HUES64 (cell line): ENCODE measurements around the gene ZXDC.

Experiments
- H3K27ac ChIP-seq: 2 replicates; pipeline ENCODE4 v1.7.0; 2013; ENCODE audit warnings: low read depth, low read length, inconsistent platforms
- H3K27me3 ChIP-seq: 2 replicates; pipeline ENCODE4 v1.6.1; 2013; ENCODE audit warnings: mild to moderate bottlenecking, low read length; ENCODE audit not compliant: insufficient read depth
- H3K36me3 ChIP-seq: 2 replicates; pipeline ENCODE4 v1.6.1; 2013; ENCODE audit warnings: mild to moderate bottlenecking, low read length; ENCODE audit not compliant: insufficient read depth
- H3K4me1 ChIP-seq: 2 replicates; pipeline ENCODE4 v1.6.1; 2013; ENCODE audit warnings: mild to moderate bottlenecking, low read length, moderate library complexity; ENCODE audit not compliant: insufficient read depth
- H3K4me3 ChIP-seq: 2 replicates; pipeline ENCODE4 v1.5.1; 2013; ENCODE audit warnings: mild to moderate bottlenecking, low read length, moderate library complexity
- H3K9ac ChIP-seq: 2 replicates; pipeline ENCODE4 v1.6.1; 2013; ENCODE audit warnings: mild to moderate bottlenecking, low read depth, low read length
- H3K9me3 ChIP-seq: 2 replicates; pipeline ENCODE4 v1.6.1; 2013; ENCODE audit warnings: low read depth, low read length; ENCODE audit not compliant: insufficient read depth
- WGBS: fragments of 150-250, 120-280 bp; methylation state at CpG from one replicate; pipeline ENCODE4 v1.1.7; 2013; ENCODE audit warnings: missing lambda C conversion rate; 5-methylcytosine and 5-hydroxymethylcytosine counted together

The ZXDC gene

DNA sequence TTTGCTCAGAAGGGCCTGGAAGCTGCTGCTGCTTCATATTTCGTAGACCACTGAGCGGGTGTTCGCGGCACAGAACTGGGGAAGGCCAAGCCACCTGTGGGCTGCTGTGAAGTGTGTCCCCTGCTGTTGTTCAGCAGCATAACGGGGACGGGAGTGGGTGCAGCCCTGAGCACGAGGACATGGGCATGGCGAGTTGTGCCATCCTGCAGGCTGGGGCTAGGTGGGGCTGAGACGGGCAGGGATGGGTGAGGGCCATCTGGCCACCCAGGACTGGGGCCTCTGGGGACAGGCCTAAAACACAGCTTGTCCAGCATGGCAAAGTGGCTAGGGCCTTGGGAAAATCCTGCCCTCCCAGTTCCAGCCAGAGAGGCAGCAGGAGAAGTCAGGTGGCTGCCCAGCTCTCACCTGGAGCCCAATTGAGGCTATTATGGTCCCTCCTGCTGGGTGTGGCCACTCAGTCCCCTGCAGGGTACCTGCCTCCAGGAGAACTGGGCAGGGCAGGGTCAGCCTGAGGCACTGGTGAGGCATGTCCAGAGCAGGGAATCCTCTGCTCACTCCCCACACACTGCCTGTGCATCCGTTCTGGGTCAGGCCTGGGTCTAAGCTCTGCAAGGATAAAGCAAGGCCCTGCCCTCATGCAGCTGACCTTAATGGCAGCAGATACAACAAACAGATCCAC, 51.5 kb downstream of the ZXDC start:
- Histone ChIP-seq H3K9me3 (peaks cover 10% of the 10 kb centered on the region; the same call in 1 of the 2 replicates), H3K4me1 (peaks cover 14% of the 10 kb centered on the region), H3K4me3 (no peak overlapping the region), H3K27ac (no peak overlapping the region), H3K27me3 (no peaks in the 10 kb centered on the region), H3K36me3 (no peaks in the 10 kb centered on the region), H3K9ac (no peak overlapping the region)
- 95% methylated on average over 10 of the region's 10 CpGs for WGBS

DNA sequence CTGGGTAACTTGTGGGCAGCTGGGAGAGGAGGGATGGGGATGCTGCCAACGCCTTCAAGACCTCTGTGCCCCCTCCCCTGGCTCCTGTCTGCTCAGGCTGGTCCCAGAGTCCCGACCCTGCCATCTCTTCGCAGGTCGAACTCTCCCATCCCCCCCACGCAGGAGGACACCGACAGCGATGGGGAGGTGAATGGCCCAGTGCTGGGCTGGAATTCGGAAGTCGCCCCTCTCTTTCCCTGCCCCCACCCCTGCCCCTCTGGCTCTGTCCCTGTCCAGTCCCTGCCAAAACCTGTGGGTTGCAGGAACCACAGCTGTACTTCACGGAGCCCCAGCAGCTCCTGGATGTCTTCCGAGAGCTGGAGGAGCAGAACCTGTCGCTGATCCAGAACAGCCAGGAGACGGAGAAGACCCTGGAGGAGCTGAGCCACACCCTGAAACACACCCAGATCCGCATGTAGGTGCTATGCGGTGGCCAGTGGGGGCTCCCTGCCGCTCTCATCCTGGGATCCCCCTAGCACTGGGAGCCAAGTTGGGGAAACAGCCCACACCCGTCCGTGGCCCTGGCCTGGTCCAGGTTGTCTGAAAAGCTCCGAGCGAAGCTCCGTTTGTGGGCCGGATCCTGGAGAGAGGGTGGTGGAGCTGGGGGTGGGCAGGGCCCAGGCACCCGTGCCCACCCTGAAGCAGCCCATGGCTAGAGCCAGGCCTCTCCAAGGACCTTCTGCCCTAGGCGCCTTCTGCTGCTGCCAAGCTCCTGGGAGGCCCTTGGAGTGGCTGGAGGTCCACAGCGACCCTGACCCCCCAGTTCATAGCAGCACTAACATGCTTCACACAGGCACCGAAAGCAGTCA, 52.3 kb downstream of the ZXDC start:
- 86% methylated on average over 25 of the region's 26 CpGs for WGBS
- peaks cover 10% of the 10 kb centered on the region; the same call in 1 of the 2 replicates for H3K9me3 ChIP-seq
- no peak overlapping the region for H3K9ac ChIP-seq
- no peaks in the 10 kb centered on the region for H3K27me3 ChIP-seq
- no peaks in the 10 kb centered on the region for H3K36me3 ChIP-seq
- no peak overlapping the region for H3K4me3 ChIP-seq
- H3K27ac ChIP-seq, result no peak overlapping the region
- H3K4me1 ChIP-seq, result peaks cover 15% of the 10 kb centered on the region

GRCh38 chr3:126422571-126423091, 53.1 kb downstream of the ZXDC start:
- no peak overlapping the region for H3K4me3 ChIP-seq
- peaks cover 15% of the 10 kb centered on the region for H3K4me1 ChIP-seq
- 86% methylated on average over 4 of the region's 4 CpGs for WGBS
- no peaks in the 10 kb centered on the region for H3K27me3 ChIP-seq
- H3K27ac ChIP-seq, result no peak overlapping the region
- H3K36me3 ChIP-seq, result no peaks in the 10 kb centered on the region
- no peak overlapping the region for H3K9ac ChIP-seq
- H3K9me3 ChIP-seq, result peaks cover 10% of the 10 kb centered on the region; the same call in 1 of the 2 replicates

- Histone ChIP-seq H3K4me1 (peaks cover 15% of the 10 kb centered on the region), H3K27me3 (no peaks in the 10 kb centered on the region), H3K9ac (no peak overlapping the region), H3K27ac (no peak overlapping the region), H3K4me3 (no peak overlapping the region), H3K36me3 (no peaks in the 10 kb centered on the region), H3K9me3 (peaks cover 10% of the 10 kb centered on the region; the same call in 1 of the 2 replicates)
- WGBS, result 88% methylated on average over 8 of the region's 8 CpGs
Measured at GRCh38 chr3:126422121-126422520, 53.6 kb downstream of the ZXDC start.

DNA sequence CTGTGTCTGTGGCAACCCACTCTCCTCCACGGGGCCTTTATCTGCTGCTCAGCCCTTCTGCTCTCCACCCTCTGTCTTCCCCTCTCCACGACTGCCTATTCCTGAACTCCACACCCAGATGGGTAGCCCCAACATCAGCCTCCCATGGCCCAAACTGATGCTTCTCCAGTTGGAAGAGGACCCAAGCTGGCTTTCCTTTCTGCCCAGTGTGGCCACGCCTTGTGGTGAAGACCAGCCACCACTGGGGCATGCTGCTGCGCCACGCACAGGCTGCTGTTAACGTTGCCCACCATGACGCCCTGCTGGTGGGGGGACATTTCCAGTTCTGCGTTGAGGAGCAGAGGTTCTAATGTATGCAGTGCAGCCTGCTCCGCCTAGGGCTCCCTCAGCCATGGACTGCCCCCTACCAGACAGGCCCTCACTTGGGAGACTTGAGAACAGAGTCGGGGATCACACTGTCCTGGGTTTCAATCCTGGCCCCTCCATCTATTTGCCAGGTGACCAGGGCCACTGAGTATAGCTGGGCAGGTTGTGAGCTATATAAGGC, 54.0 kb downstream of the ZXDC start:
- Histone ChIP-seq H3K9ac (no peak overlapping the region), H3K36me3 (no peaks in the 10 kb centered on the region), H3K9me3 (peaks cover 10% of the 10 kb centered on the region; the same call in 1 of the 2 replicates), H3K27me3 (no peaks in the 10 kb centered on the region), H3K4me1 (peaks cover 15% of the 10 kb centered on the region), H3K4me3 (no peak overlapping the region), H3K27ac (no peak overlapping the region)
- 91% methylated on average over 10 of the region's 10 CpGs for WGBS

DNA sequence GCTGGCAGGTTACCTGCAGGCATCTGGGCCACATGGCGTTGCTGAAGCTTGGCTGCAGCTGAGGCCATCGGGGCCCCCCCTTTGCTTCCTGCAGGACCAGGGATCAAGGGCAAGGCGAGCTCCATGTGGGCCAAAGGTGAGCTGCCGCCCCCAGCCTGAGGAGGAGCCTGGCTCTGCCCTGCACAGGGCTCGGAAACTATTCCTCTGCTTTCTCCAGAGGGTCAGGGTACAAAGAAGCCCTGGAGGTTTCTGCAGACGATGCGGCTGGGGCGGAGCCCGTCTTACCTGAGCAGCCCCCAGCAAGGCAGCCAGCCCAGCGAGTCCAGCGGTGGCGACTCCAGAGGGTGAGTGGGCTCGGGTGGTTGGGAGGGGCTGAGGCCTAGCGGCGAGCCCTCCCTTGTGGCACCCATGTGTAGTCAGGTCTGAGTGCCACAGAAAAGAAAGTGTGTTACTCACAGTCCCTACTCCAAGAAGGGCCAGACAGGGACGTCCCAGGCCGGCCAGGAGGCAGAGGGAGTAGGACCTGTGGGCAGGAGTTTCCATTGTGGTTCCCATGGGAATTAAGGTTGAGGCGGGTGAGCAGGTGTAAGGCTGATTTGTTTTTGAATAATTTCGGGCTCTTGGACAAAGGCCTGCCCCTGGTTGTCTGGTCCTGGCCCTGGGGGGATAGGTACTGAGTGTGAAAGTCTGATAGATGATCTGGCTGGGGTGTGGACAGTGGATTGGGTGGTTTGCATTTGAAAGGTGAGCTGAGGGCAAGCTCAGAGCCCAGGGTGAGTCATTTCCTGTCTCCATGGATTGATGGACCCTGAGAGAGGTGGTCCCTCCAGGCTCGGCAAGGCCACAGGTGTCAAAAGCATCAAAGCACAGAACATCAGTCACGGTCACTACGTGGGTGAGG, 55.6 kb downstream of the ZXDC start:
- H3K9me3 ChIP-seq, result no peaks in the 10 kb centered on the region
- no peak overlapping the region; the same call in 1 of the 2 replicates for H3K27ac ChIP-seq
- WGBS, result 60% methylated on average over 22 of the region's 22 CpGs
- no peak overlapping the region for H3K4me3 ChIP-seq
- peak overlapping the region; percentile 35; the same call in 1 of the 2 replicates for H3K9ac ChIP-seq
- H3K36me3 ChIP-seq, result no peaks in the 10 kb centered on the region
- no peaks in the 10 kb centered on the region for H3K27me3 ChIP-seq
- H3K4me1 ChIP-seq, result peaks cover 15% of the 10 kb centered on the region

- Histone ChIP-seq H3K27me3 (no peaks in the 10 kb centered on the region), H3K4me3 (no peak overlapping the region), H3K27ac (no peak overlapping the region; the same call in 1 of the 2 replicates), H3K4me1 (peaks cover 15% of the 10 kb centered on the region), H3K36me3 (no peaks in the 10 kb centered on the region), H3K9me3 (no peaks in the 10 kb centered on the region), H3K9ac (no peak overlapping the region)
- 97% methylated on average over 6 of the region's 6 CpGs for WGBS
Measured at GRCh38 chr3:126419151-126419703, 56.5 kb downstream of the ZXDC start.

DNA sequence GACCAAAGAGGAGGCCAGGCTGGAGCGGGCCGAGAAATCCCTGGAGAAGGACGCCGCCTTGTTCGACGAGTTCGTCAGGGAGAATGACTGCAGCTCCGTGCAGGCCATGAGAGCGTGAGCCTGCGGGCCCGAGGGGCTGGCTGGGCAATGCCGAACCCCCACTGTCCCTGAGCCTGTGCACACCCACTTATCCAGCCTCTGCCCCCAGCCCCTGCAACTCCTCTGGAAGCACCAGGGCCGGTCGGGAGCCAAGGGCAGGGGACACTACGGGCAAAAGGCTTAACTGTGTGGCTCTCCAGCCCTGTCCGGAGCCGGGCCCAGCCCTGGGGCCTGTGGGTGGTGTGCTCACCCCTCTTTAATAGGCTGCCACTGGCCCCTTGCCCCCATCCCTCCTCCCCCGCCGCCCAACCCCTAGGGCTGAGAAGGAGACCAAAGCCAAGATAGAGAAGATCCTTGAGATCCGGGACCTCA, 57.0 kb downstream of the ZXDC start:
- no peak overlapping the region for H3K27ac ChIP-seq
- H3K36me3 ChIP-seq, result no peaks in the 10 kb centered on the region
- no peak overlapping the region for H3K9ac ChIP-seq
- WGBS, result 90% methylated on average over 18 of the region's 20 CpGs
- peaks cover 15% of the 10 kb centered on the region for H3K4me1 ChIP-seq
- no peaks in the 10 kb centered on the region for H3K9me3 ChIP-seq
- H3K4me3 ChIP-seq, result no peak overlapping the region
- H3K27me3 ChIP-seq, result no peaks in the 10 kb centered on the region

DNA sequence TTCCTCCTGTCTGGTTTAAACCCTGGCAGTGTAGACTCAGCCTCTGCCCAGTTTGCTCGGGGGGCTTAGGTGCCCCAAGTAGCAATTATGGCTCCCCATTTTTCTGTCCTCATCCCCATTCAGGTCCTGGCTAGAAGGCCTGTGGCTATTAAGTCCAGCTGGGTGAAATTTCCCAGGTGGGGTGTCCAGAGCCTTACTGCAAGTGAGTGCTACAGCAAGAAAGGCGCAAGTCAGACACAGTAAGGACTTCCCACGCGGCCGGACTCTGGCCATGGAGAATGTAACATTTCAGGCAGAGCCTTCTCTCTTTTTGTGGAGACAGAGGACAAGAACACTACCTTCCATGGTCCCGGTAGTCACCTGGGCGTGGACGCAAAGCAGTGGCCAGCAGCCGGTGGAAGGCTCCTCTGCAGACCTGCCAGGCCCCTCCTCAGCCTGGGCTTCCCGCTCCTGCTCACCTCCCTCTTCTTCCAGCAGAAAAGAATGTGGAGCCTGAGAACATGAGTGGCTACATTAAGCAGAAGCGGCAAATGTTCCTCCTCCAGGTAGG, 57.6 kb downstream of the ZXDC start:
- peaks cover 15% of the 10 kb centered on the region for H3K4me1 ChIP-seq
- no peaks in the 10 kb centered on the region for H3K27me3 ChIP-seq
- WGBS, result 88% methylated on average over 11 of the region's 11 CpGs
- H3K9me3 ChIP-seq, result no peaks in the 10 kb centered on the region
- no peak overlapping the region for H3K9ac ChIP-seq
- no peak overlapping the region for H3K4me3 ChIP-seq
- no peak overlapping the region for H3K27ac ChIP-seq
- H3K36me3 ChIP-seq, result no peaks in the 10 kb centered on the region

- H3K4me3 ChIP-seq, result no peak overlapping the region
- no peaks in the 10 kb centered on the region for H3K36me3 ChIP-seq
- no peak overlapping the region for H3K9ac ChIP-seq
- 87% methylated on average over 5 of the region's 5 CpGs for WGBS
- H3K27me3 ChIP-seq, result no peaks in the 10 kb centered on the region
- no peak overlapping the region for H3K27ac ChIP-seq
- H3K9me3 ChIP-seq, result no peaks in the 10 kb centered on the region
- peaks cover 15% of the 10 kb centered on the region for H3K4me1 ChIP-seq
Measured at GRCh38 chr3:126417515-126417914, 58.2 kb downstream of the ZXDC start.
